Fibroblast of lung (primary cell): ENCODE measurements around the gene LETMD1. TPM values are rescaled to one million over a fixed set of nuclear protein-coding genes. Genes with fewer than 3 reads are reported as not detected.

ENCODE experiments used
- DNase-seq, 2 donors: peaks; one replicate each; pipeline versions ENCODE4 v3.0.0 to v3.0.0-alpha.2; 2010; ENCODE audit warnings: low read depth in 2 of 2
- H2AFZ ChIP-seq: 2 replicates; pipeline ENCODE4 v1.5.1; 2012; ENCODE audit warnings: low read length, control low read depth, inconsistent platforms
- H3K27ac ChIP-seq: 2 replicates; pipeline ENCODE4 v1.5.1; 2011; ENCODE audit warnings: low read length, control low read depth; ENCODE audit not compliant: insufficient read depth
- H3K27me3 ChIP-seq: 2 replicates; pipeline ENCODE4 v1.5.1; 2011; ENCODE audit warnings: mild to moderate bottlenecking, low read length; ENCODE audit not compliant: control insufficient read depth, insufficient read depth
- H3K36me3 ChIP-seq: 2 replicates; pipeline ENCODE4 v1.5.1; 2011; ENCODE audit warnings: low read length; ENCODE audit not compliant: control insufficient read depth, insufficient read depth
- H3K4me1 ChIP-seq: 2 replicates; pipeline ENCODE4 v1.5.1; 2011; ENCODE audit warnings: low read length; ENCODE audit not compliant: control insufficient read depth, insufficient read depth; ENCODE audit errors: extremely low read depth
- H3K4me2 ChIP-seq: 2 replicates; pipeline ENCODE4 v1.5.1; 2011; ENCODE audit warnings: low read length, control low read depth; ENCODE audit not compliant: insufficient read depth; ENCODE audit errors: extremely low read depth
- H3K4me3 ChIP-seq, 4 experiments: fragments of 200-600 bp in 1 of 4; sonication (generic) in 1 of 4; replicated peaks in 1 of 4; 2 replicates each; pipeline ENCODE4 v1.5.1; 2011 to 2016; ENCODE audit warnings: low read length in 4 of 4, low read depth in 3 of 4, mild to moderate bottlenecking in 3 of 4, control low read depth in 2 of 4, inconsistent platforms in 1 of 4, mixed read lengths in 1 of 4; ENCODE audit not compliant: insufficient read depth in 1 of 4; ENCODE audit errors: control extremely low read depth in 1 of 4
- H3K79me2 ChIP-seq: 2 replicates; pipeline ENCODE4 v1.5.1; 2012; ENCODE audit warnings: mild to moderate bottlenecking, low read length, inconsistent platforms; ENCODE audit not compliant: control insufficient read depth, insufficient read depth
- H3K9ac ChIP-seq: 2 replicates; pipeline ENCODE4 v1.5.1; 2011; ENCODE audit warnings: mild to moderate bottlenecking, low read length, control low read depth; ENCODE audit not compliant: insufficient read depth
- H3K9me3 ChIP-seq: 2 replicates; pipeline ENCODE4 v1.5.1; 2012; ENCODE audit warnings: low read depth, low read length; ENCODE audit not compliant: control insufficient read depth, insufficient read depth
- H4K20me1 ChIP-seq: 2 replicates; pipeline ENCODE4 v1.5.1; 2011; ENCODE audit warnings: low read length; ENCODE audit not compliant: control insufficient read depth, insufficient read depth; ENCODE audit errors: extremely low read depth
- CTCF ChIP-seq, 2 donors: IDR thresholded peaks in 1 of 2; conservative IDR thresholded peaks in 1 of 2; 1 replicate in 1 of 2; 2 replicates in 1 of 2; pipeline ENCODE4 v1.5.1; 2011 to 2012; ENCODE audit warnings: low read length in 2 of 2, control low read depth in 1 of 2, inconsistent platforms in 1 of 2, low read depth in 1 of 2, mild to moderate bottlenecking in 1 of 2
- EZH2 ChIP-seq: IDR thresholded peaks from 2 replicates; pipeline ENCODE4 v1.5.1; 2012; ENCODE audit warnings: low read length, control low read depth, mild to moderate bottlenecking; ENCODE audit errors: missing control alignments
- polyA plus RNA-seq, 2 donors: library from polyadenylated mRNA; depleted of rRNA in 1 of 2; stranded (reverse) in 1 of 2; unstranded in 1 of 2; fragments of >200 nt; gene quantifications; 2 replicates each; pipeline ENCODE4 v1.2.1, GENCODE V29; 2011 to 2012; ENCODE audit warnings: missing spikeins in 1 of 2
- total RNA-seq: library from RNA; depleted of rRNA; stranded (reverse); fragments of >200 nt; gene quantifications from 2 replicates; pipeline ENCODE4 v1.2.1, GENCODE V29; 2014

Gene LETMD1
- total and polyA plus RNA-seq, 2 donors (not counting 1 experiment from before 2014, with no cell fraction given), result 45.9 to 59.9 TPM

GRCh38 chr12:51056242-51056641 is 8.1 kb downstream of the LETMD1 start:
- Histone ChIP-seq H3K79me2 (no peaks in the 10 kb centered on the region), H3K9ac (no peak overlapping the region), H3K27me3 (no peaks in the 10 kb centered on the region), H3K9me3 (no peaks in the 10 kb centered on the region), H2AFZ (no peak overlapping the region), H3K36me3 (peaks cover 11% of the 10 kb centered on the region), H3K4me3 (no peak overlapping the region), H3K27ac (no peak overlapping the region), H3K4me2 (no peak overlapping the region), H3K4me1 (no peaks in the 10 kb centered on the region), H4K20me1 (no peaks in the 10 kb centered on the region)
- TF ChIP-seq EZH2, result no peak
- TF ChIP-seq CTCF (conservative IDR thresholded peaks at IDR 0.05 in 1 of 2, IDR thresholded peaks at IDR 0.05 in 1 of 2; ENCODE audit: low read depth in 1 of 2, low read length in 2 of 2), result no peak
- DNase-seq, result peak; percentile 49 to 51

GRCh38 chr12:51059086-51059485 is 11.0 kb downstream of the LETMD1 start:
- TF ChIP-seq EZH2 (no peak), CTCF (conservative IDR thresholded peaks at IDR 0.05 in 1 of 2, IDR thresholded peaks at IDR 0.05 in 1 of 2; ENCODE audit: low read depth in 1 of 2, low read length in 2 of 2) (no peak)
- Histone ChIP-seq H3K27me3 (no peaks in the 10 kb centered on the region), H3K9ac (no peak overlapping the region), H3K27ac (no peak overlapping the region), H3K36me3 (peaks cover 18% of the 10 kb centered on the region), H3K9me3 (no peaks in the 10 kb centered on the region), H3K79me2 (no peaks in the 10 kb centered on the region), H2AFZ (no peak overlapping the region), H4K20me1 (no peaks in the 10 kb centered on the region), H3K4me1 (no peaks in the 10 kb centered on the region), H3K4me3 (no peak overlapping the region), H3K4me2 (no peak overlapping the region)
- no peak for DNase-seq

GRCh38 chr12:51062631-51063397 is 14.7 kb downstream of the LETMD1 start:
- H3K4me2 ChIP-seq, result no peak overlapping the region
- no peak for DNase-seq
- H3K4me3 ChIP-seq, result no peak overlapping the region
- no peaks in the 10 kb centered on the region for H3K4me1 ChIP-seq
- H3K9ac ChIP-seq, result no peak overlapping the region
- no peak overlapping the region for H3K27ac ChIP-seq
- H3K27me3 ChIP-seq, result no peaks in the 10 kb centered on the region
- H3K9me3 ChIP-seq, result no peaks in the 10 kb centered on the region
- H3K36me3 ChIP-seq, result peaks cover 19% of the 10 kb centered on the region
- H2AFZ ChIP-seq, result no peak overlapping the region
- no peaks in the 10 kb centered on the region for H4K20me1 ChIP-seq
- TF ChIP-seq CTCF (conservative IDR thresholded peaks at IDR 0.05 in 1 of 2, IDR thresholded peaks at IDR 0.05 in 1 of 2; ENCODE audit: low read depth in 1 of 2, low read length in 2 of 2) (no peak), EZH2 (no peak)
- H3K79me2 ChIP-seq, result no peaks in the 10 kb centered on the region
